ENCODE measurements around the gene AMHR2.

The AMHR2 gene

DNA sequence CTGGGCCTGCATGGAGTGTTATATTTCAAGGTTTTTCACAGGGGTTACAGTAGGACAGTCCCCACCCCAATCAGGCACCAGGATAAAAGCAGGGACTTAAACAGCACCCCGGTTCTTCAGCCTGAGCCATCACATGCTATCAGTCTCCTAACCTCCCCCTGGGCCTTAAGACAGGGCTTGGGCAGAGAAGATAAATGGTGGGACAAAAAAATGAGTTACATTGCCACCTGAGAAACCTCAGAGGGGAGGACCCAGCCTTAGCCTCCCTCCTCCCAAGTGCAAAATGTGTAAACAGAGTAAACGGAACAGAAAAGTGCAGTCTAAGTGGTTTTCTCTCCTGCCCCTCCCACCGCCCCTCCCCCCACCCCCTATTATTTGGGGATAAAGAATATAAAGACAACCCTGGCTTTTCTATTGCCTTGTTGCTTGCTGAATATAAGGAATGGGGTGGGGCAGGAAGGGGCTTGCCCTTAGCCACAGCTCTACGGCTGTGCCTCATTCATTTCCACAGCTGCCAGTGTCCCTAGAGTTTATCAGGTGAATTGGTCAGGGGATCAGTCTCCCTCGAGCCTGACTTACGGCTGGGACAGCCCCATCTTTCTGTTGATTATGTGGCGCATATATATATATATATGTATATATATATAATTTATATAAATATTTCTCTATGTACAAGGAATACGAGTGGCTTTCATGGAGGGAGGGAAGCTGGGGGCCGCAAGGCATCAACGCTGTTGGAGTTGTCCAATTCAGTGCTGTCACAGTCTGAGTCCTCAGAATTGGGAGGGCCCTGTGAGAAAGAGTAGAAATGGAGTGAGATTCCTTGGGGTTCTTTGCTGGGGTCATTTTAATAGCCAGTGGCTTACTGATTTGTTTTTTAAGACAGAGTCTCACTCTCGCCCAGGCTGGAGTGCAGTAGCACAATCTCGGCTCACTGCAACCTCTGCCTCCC is 57.1 kb downstream of the AMHR2 start:
- DNase-seq (ENCODE audit: low read depth, low spot score): no peak
